PC-9 (cell line): ENCODE measurements around the gene CCDC28B. TPM values are rescaled to one million over a fixed set of nuclear protein-coding genes. Genes with fewer than 3 reads are reported as not detected.

Source experiments
- BruUV-seq: library from RNA; stranded (reverse); fragments of 400-500 nt; replicated peaks from 2 replicates; lab custom pipeline; 2021; lab: Mats Ljungman, UMichigan
- CTCF ChIA-PET: fragments of 300-600 bp; sonication (Branson Sonifier 250); formaldehyde crosslinking; loops from one replicate; lab custom pipeline; 2022; ENCODE audit warnings: antibody characterized with exemption; lab: Charles Lee
- POLR2A ChIA-PET: fragments of 300-600 bp; sonication (Branson Sonifier 250); formaldehyde crosslinking; loops from one replicate; lab custom pipeline; 2022; ENCODE audit warnings: antibody characterized with exemption; ENCODE audit not compliant: unreplicated experiment; lab: Charles Lee
- DNase-seq, 2 experiments: peaks; one replicate each; pipeline versions ENCODE4 v3.0.0 to v3.0.0-alpha.2; 2015 to 2022; ENCODE audit warnings: mixed read lengths in 1 of 2
- H2AFZ ChIP-seq: fragments of 200-600 bp; sonication (generic); 2 replicates; pipeline ENCODE4 v1.8.1; 2017; ENCODE audit warnings: antibody characterized with exemption
- H3F3A ChIP-seq: fragments of 200-600 bp; sonication (generic); 2 replicates; pipeline ENCODE4 v1.8.1; 2017; ENCODE audit warnings: antibody characterized with exemption, mild to moderate bottlenecking, low read depth; ENCODE audit not compliant: insufficient read depth
- H3K27ac ChIP-seq: fragments of 200-600 bp; sonication (generic); 2 replicates; pipeline ENCODE4 v1.6.1; 2016; ENCODE audit warnings: mixed run types
- H3K27me3 ChIP-seq: fragments of 200-600 bp; sonication (generic); 2 replicates; pipeline ENCODE4 v1.6.1; 2016; ENCODE audit warnings: low read depth, mixed run types; ENCODE audit not compliant: insufficient read depth
- H3K36me3 ChIP-seq: fragments of 200-600 bp; sonication (generic); 2 replicates; pipeline ENCODE4 v1.6.1; 2016; ENCODE audit warnings: low read depth, mixed run types
- H3K4me1 ChIP-seq: fragments of 200-600 bp; sonication (generic); replicated peaks from 2 replicates; pipeline ENCODE4 v1.6.1; 2016; ENCODE audit warnings: mixed run types; ENCODE audit not compliant: insufficient read depth
- H3K4me2 ChIP-seq: fragments of 200-600 bp; sonication (generic); 2 replicates; pipeline ENCODE4 v1.6.1; 2017; ENCODE audit warnings: mixed run types
- H3K4me3 ChIP-seq: fragments of 200-600 bp; sonication (generic); 2 replicates; pipeline ENCODE4 v1.6.1; 2016; ENCODE audit warnings: mixed run types
- H3K79me2 ChIP-seq: fragments of 200-600 bp; sonication (generic); 2 replicates; pipeline ENCODE4 v1.6.1; 2017; ENCODE audit warnings: low read depth, mixed run types
- H3K9me2 ChIP-seq: fragments of 200-600 bp; sonication (generic); 2 replicates; pipeline ENCODE4 v1.8.1; 2017; ENCODE audit warnings: mild to moderate bottlenecking; ENCODE audit not compliant: insufficient read depth
- H3K9me3 ChIP-seq: fragments of 200-600 bp; sonication (generic); 2 replicates; pipeline ENCODE4 v1.8.1; 2016; ENCODE audit warnings: low read depth; ENCODE audit not compliant: insufficient read depth
- H4K20me1 ChIP-seq: fragments of 200-600 bp; sonication (generic); 2 replicates; pipeline ENCODE4 v1.8.1; 2017; ENCODE audit not compliant: insufficient read depth
- EZH2 ChIP-seq: fragments of 200-600 bp; sonication (generic); IDR thresholded peaks from 2 replicates; pipeline ENCODE4 v1.8.0; 2017; ENCODE audit warnings: antibody characterized with exemption, low read depth
- intact Hi-C: fragments of 100-400 bp; cut with micrococcal nuclease; formaldehyde crosslinking; loops from one replicate; pipeline ENCODE4 v1.10.0; 2022; ENCODE audit not compliant: unreplicated experiment
- total RNA-seq: library from RNA; stranded (reverse); gene quantifications from 2 replicates; pipeline ENCODE4 v1.2.3, GENCODE V29; 2021
- TF ChIP-seq, protein P1 (sequence below): fragments of 200-600 bp; sonication (generic); conservative IDR thresholded peaks from 2 replicates; pipeline ENCODE4 v1.6.1; 2017; ENCODE audit warnings: mixed run types, antibody characterized with exemption, mild to moderate bottlenecking, moderate library complexity

The CCDC28B gene
- total RNA-seq, 1 experiment from 2014 or later, result 4.4 TPM

DNA sequence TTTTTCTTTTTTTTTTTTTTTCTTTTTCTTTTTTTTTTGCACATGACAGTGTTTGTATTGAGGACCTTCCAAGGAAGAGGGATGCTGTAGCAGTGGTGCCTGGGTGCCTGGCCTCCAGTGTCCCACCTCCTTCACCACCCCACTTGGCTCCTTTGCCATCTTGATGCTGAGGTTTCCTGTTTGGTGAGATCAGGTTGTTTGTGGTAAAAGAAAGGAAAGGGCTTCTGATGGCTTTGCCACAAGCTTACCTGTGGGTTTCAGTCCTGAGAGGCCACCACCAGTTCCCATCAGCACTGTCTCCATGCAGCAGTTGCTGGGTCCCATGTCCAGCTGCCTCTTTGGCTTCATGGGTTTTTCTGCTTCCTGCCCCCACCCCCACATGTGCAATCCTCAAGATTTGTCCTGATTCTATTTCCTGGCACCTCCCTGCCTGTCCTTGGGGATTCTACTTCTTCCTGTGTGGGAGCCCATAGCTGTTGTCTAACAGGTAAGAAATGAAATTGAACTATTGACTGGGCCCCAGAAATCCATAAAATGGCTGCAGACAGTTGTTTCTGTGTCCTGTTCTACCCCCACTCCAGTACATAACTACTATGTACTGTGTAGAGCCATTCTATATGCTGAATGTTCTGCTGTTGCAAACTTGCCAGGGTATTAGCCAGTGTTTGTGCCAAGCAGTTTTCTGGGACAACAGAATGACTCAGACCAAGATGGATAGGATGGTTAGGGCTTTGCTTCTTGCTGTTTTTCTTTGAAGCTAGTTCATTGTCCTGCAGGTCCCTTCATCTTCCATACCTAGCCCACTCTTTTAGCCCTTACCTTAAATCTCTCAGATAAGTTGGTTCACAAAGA is 4.2 kb upstream of the CCDC28B start:
- TSS peak; percentile 11 for BruUV-seq
- Histone ChIP-seq H3K9me3 (no peaks in the 10 kb centered on the region), H3K4me1 (no peaks in the 10 kb centered on the region), H3K27ac (no peak overlapping the region), H4K20me1 (peaks cover 7% of the 10 kb centered on the region), H3K36me3 (peaks cover 31% of the 10 kb centered on the region), H3F3A (peaks cover 47% of the 10 kb centered on the region; the same call in 1 of the 2 replicates), H3K27me3 (no peaks in the 10 kb centered on the region), H3K4me2 (no peak overlapping the region), H3K9me2 (no peaks in the 10 kb centered on the region), H2AFZ (no peak overlapping the region), H3K79me2 (no peaks in the 10 kb centered on the region), H3K4me3 (no peak overlapping the region)
- DNase-seq, result peak in 1 of 2 experiments; percentile 31
- intact Hi-C loops, result no loop called here
- ChIA-PET CTCF (no interaction called here), POLR2A (no interaction called here)
- TF ChIP-seq, protein P1, sequence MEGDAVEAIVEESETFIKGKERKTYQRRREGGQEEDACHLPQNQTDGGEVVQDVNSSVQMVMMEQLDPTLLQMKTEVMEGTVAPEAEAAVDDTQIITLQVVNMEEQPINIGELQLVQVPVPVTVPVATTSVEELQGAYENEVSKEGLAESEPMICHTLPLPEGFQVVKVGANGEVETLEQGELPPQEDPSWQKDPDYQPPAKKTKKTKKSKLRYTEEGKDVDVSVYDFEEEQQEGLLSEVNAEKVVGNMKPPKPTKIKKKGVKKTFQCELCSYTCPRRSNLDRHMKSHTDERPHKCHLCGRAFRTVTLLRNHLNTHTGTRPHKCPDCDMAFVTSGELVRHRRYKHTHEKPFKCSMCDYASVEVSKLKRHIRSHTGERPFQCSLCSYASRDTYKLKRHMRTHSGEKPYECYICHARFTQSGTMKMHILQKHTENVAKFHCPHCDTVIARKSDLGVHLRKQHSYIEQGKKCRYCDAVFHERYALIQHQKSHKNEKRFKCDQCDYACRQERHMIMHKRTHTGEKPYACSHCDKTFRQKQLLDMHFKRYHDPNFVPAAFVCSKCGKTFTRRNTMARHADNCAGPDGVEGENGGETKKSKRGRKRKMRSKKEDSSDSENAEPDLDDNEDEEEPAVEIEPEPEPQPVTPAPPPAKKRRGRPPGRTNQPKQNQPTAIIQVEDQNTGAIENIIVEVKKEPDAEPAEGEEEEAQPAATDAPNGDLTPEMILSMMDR, result no peak
- TF ChIP-seq EZH2, result no peak

DNA sequence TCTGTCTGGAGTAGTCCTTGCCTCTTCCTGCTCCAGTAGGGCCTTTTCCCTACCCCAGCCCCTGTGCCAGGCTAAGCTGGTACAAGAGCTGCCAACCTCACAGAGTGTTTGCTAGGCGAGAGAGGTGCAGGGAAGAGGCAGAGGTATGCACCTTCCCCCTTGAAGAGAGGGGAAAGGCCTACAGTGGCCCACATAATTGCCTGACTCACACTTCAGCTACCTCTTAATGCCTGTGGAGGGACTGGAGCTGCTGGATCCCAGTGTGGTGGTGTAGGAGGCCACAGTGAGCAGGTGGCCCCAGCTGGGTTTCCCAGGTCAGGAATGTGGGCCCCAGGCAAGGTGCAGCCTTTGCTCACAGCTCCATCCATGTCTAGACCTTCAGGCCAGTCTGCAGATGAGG is 3.3 kb upstream of the CCDC28B start:
- Histone ChIP-seq H3K79me2 (no peaks in the 10 kb centered on the region), H3K9me3 (no peaks in the 10 kb centered on the region), H3K27ac (no peak overlapping the region), H3K4me3 (no peak overlapping the region), H3K4me2 (no peak overlapping the region), H3F3A (peaks cover 47% of the 10 kb centered on the region; the same call in 1 of the 2 replicates), H3K36me3 (peaks cover 23% of the 10 kb centered on the region), H3K4me1 (no peaks in the 10 kb centered on the region), H3K9me2 (no peaks in the 10 kb centered on the region), H4K20me1 (peaks cover 2% of the 10 kb centered on the region), H3K27me3 (no peaks in the 10 kb centered on the region), H2AFZ (no peak overlapping the region)
- POLR2A ChIA-PET, result interaction anchor here (0.5 to 0.9 kb wide), 2 partner anchors 46 to 590 kb away, joined by 4 to 12 read pairs; no protein-coding TSS in a partner anchor
- DNase-seq, result no peak
- intact Hi-C loops, result no loop called here
- BruUV-seq, result no TSS peak
- CTCF ChIA-PET, result no interaction called here
- TF ChIP-seq, protein P1, result no peak
- TF ChIP-seq EZH2, result no peak

DNA sequence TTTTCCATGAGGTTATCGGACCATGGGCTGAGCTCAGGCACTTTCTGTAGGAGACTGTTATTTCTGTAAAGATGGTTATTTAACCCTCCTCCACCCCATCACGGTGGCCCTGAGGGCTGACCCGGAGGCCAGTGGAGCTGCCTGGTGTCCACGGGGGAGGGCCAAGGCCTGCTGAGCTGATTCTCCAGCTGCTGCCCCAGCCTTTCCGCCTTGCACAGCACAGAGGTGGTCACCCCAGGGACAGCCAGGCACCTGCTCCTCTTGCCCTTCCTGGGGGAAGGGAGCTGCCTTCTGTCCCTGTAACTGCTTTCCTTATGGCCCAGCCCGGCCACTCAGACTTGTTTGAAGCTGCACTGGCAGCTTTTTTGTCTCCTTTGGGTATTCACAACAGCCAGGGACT is 2.6 kb upstream of the CCDC28B start:
- Histone ChIP-seq H3K4me2 (no peak overlapping the region), H3K9me3 (no peaks in the 10 kb centered on the region), H3K4me1 (no peaks in the 10 kb centered on the region), H3K9me2 (no peaks in the 10 kb centered on the region), H3K36me3 (peaks cover 15% of the 10 kb centered on the region), H3K79me2 (no peaks in the 10 kb centered on the region), H2AFZ (no peak overlapping the region), H3K27me3 (no peaks in the 10 kb centered on the region), H3K27ac (no peak overlapping the region), H3K4me3 (no peak overlapping the region), H3F3A (peaks cover 50% of the 10 kb centered on the region), H4K20me1 (peaks cover 2% of the 10 kb centered on the region)
- POLR2A ChIA-PET, result interaction anchor here (0.5 to 0.9 kb wide), 2 partner anchors 46 to 167 kb away, joined by 4 to 5 read pairs; no protein-coding TSS in a partner anchor
- CTCF ChIA-PET, result no interaction called here
- no TSS peak for BruUV-seq
- TF ChIP-seq, protein P1, result no peak
- TF ChIP-seq EZH2, result no peak
- no peak for DNase-seq
- intact Hi-C loops, result no loop called here
